HG03196 (cell line): ENCODE results near the gene EXD3.
A peak's percentile ranks its signal among the peaks of the same experiment; 100 is the strongest.
"Not testable (repeated sequence)": the region's sequence is repeated elsewhere in the genome, so short reads cannot be mapped to it uniquely, and the experiment has no call there.

Experiments
- ATAC-seq: cut with Tn5 transposase; IDR thresholded peaks from one replicate; pipeline ENCODE4 v1.9.1; 2021; ENCODE audit not compliant: unreplicated experiment

The EXD3 gene

DNA sequence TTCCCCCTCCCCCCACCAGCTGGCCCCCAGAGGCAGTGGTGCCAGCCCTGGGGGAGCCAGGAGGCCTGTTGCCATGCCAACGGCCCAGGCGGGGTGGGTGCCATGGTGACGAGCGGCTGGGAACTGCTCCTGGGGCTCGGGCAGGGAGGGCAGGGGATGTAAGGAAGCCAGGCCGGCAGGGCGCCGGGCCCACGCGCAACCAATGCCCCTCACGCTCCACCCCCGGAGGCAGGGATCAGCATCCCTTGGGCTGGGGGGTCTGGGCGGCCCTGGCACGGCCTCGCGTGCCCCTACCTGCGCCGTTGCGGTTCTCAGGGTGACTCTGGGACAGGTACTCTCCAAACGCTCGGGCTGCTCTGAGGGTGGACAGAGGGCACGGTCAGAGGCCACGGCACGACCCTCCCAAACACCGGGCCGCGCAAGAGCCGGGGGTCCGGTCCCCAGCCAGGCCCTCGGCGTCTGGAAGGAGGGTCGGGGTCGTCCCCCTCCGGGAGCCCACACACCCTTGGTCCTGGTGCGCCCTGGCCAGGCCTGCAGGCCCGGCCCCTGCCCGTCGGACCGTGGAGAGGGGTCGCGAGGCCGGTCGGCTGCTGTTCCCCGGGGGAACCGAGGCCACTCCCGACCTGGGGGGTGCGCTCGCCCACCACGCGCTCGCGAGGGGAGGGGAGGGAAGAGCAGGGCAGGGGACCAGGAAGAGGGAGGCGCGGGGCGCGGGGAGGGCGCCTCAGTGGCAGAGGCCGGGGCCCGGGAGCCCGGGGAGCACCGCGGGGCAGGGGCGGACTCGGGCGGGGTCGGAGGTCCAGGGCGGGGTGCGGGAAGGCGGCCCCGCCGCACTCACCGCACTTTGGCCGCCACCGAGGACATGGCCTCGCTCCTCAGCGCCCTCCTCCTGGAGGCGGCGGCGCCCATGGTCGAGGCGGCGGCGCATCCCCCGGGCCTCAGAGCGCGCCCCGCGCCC, 35.5 kb upstream of the EXD3 start:
- no peak for ATAC-seq

DNA sequence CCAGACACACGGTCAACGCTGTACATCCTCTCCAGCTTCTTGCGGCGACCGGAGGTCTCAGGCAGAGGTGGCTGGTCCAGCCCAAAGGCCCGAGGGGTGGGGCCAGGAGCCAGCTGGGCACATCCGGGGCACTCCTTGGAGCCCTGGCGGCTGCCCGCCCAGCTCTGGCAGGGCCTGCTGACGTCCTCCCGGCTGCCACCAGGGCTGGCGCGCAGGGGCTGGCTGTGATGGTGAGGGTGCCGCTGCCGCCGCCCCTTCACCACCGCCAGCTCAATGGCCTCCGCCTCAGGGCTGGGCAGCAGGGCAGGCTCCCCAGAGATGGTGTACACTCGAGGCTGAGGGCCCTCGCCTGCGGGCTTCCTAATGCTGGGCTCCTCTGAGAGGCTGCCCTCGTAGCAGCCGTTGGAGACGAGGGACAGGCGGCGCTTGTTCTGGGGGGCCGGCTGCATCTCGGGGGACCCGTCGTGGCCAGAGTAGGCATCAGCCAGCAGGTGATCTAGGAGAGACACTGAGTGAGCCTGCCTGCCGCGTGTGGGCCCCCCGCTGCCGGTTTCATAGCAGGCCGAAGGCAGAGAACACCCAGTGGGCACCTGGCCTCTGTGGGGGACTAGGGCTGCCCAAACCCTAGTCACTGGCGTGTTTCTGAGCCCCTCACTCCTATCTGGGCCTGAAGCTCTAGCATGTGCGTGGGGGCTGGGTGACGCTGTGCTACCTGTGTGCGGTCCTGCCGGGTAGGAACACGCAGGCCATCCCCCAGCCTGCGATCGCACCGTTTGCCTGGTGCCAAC, 34.6 kb upstream of the EXD3 start:
- ATAC-seq: no peak

DNA sequence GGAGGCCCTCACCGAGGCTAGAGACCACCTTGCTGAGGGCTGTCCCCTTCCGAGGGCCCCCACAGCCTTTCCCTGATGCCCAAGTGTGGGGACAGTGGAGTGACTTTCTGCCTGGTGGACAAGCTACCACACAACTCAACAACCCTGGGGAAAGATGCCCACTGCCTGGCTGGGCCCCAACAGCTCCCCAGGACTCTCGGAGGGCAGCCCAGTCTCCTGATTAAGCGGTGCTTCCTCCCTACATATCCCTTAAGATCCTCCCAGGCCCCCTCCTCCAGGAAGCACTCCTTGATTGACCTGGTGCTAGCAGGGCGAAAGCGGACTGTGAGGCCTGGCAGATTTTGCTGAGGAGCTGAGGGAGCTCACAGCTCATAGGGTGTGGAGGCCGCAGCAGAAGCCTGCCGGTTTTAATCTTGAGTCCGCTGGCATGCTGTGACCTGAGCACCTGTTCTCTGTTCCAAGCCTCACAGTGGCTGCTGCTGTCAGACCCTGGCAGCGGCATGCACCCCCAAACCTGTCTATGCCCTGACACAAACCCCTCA, 34.0 kb upstream of the EXD3 start:
- no peak for ATAC-seq

DNA sequence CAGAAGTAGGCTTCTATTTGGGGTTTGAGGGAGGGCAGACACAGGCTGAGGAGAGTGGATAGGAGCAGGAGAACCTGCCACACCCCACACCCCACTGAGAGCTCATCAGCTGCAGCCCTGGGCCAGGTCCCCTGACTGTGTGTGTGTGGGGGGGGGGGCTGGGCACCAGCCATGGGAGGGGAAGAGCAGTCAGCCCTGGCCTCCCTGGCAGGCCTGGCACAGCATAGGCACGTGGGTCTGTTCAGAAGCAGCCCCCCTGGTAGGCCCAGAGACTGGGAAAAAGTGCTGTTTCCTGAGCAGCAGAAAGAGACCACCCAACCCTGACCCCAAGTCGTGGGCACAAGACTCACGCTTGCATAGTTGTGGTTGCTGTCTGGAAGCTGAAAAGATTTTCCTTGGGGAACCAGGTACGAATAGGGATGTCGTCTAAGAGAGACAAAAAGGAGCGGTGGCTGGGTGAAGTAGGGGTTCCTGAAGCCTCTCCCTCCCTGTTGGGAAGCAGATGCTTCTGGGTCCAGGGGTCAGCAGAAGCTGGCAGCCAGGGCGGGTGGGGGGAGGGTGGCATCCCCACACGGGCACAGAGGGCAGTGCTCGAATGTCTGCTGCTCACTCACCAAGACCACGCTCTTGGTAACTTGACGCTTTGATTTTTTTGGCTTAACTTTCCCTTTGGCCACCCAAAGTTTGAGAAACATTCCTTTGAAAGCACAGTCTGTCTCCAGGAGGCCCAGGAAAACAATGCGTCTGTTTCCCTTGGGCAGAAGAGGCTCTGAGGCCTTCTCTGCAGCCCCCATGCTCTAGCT, 33.3 kb upstream of the EXD3 start:
- no peak for ATAC-seq

DNA sequence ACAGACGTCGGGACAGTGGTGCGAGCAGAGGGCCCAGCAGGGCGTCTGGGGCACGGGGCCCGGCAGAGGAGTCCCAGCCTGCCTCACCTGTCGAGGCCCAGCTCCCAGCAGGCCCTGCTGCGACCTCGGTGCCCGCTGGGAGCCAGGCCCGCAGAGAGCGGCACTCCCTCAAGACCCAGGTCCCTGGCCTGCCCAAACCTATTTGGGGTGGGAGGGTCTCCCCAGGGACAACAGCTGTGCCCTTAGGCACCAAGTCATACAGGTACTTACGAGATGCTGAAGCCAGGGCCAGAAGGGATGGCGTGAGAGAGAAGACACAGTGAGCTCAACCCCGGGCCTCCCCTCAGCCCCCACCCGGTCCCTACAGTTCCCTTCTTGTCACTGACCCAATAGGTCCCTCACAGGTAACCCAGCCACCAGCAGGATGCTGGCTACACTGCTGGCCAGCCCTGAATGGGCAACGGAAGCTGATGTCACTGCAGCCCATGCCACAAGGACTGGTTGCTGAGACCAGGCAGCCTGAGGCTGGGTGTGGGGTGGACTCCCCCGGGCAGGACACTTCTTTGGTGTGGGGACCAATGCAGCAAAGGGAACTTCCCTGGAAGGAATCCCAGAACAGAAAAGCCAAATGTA, 32.5 kb upstream of the EXD3 start:
- ATAC-seq: no peak

DNA sequence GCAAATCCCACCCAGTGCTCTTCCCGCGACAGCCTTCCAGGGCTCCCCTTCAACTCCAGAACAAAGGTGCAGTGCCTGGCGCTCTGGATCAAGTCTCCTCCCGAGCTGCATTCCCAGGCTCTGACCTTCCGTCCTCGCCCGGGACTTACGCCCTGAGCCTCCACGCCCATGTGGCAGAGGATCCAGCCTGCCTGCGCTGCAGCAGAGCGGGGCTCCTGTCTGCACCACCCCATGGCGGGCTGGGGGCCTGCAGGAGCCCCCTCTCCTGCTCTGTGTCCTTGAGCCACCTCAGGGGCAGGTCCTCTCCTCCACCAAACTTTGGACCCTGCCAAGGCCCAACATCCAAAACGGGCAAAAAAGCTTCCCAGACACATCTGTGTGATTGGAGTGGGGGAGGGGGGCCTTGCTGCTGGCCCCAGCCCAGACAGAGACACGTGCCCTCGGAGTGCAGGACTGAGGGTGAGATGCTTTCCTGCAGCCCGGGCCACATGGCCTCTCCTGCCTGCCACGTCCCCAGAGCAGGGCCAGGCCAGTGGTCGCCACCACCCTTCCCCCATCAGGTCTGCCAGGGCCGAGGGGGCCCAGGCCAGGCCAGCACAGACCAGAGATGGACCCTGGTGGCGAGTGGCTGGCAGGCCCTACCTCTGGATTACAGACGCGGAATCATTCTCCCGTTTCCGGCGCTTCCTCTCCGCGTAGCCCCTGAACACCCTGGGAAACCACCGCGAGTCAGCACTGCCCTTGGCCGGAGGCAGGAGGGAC, 31.8 kb upstream of the EXD3 start:
- ATAC-seq: no peak

DNA sequence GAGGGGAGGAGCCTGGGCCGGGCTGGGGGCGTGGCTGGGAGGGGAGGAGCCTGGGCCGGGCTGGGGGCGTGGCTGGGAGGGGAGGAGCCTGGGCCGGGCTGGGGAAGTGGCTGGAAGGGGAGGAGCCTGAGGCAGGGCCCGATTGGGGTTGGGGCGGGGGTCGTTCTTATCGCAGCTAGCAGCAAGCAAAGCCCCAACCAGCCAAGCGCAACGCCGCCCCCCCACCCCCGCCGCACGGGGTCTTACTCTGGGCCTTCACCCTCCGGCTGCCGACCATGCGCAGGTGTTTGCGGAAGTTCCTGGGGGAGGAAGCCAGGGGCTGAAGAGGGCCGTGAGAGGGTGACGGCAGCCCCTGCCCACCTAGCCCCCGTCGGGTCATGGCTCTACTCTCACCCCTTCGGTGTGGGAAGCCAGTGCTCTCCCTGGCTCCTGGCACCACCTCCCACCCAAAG, 31.2 kb upstream of the EXD3 start:
- ATAC-seq: no peak

DNA sequence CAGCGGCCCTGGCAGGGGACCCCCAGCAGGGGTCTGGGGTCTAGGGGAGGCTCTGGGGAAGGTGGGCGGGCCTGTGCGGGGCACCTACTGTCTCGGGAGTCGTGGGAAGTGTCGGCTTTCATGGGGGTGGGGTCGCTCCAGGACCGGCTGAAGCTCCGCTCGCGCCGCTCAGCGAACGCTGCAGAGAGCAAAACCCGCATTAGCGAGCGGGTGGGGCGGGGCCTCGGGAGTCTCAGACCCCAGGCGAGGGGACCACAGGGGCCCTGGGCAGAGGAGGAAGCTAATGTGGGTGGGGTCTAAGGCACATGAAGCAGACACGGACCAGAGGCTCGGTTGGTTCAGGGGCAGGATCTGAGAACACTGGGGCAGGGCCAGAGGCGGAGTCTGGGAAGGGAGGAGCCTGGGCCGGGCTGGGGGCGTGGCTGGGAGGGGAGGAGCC, 30.7 kb upstream of the EXD3 start:
- peak; percentile 41 for ATAC-seq

DNA sequence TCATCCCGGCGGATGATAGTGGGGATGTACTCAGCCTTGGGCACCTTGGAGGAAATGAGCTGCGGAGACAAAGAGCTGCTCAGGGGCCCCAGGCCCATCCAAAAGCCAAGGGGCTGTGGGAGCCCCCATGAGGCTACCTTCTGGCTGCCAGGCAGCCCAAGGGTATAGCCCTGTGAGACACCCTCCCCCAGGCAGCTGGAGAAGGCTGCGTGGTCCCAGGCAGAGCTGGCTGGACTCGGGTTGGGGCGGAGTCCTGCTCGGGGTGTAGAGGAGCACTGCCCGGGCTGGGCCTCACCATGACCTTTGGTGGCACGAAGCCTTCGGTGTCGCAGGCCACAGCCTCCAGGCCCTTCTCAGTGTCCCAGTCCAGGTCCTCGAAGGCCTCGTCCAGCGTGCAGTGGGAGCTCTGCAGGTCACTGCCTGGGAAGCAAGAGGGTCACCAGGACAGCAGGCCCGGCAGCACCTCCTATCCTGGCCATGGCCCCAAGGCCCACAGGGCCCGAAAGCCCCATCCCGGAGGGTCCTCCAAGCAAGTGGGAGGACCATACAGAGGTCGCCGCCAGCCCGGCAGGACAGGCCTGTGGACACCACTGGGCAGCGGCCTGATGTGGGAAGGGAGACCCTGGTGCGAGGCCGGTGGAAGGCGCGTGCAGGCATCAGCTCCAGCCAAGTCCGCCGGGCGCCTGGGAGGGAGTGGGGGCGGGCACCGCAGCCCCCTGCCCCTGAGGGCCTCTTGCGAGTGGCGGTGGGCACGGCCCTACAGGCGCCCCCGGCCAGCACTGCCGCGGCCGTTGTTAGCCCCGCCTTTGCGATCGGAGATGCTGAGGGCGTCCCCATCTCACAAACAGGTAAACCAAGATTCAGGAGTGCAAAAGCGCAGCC, 30.0 kb upstream of the EXD3 start:
- no peak for ATAC-seq

DNA sequence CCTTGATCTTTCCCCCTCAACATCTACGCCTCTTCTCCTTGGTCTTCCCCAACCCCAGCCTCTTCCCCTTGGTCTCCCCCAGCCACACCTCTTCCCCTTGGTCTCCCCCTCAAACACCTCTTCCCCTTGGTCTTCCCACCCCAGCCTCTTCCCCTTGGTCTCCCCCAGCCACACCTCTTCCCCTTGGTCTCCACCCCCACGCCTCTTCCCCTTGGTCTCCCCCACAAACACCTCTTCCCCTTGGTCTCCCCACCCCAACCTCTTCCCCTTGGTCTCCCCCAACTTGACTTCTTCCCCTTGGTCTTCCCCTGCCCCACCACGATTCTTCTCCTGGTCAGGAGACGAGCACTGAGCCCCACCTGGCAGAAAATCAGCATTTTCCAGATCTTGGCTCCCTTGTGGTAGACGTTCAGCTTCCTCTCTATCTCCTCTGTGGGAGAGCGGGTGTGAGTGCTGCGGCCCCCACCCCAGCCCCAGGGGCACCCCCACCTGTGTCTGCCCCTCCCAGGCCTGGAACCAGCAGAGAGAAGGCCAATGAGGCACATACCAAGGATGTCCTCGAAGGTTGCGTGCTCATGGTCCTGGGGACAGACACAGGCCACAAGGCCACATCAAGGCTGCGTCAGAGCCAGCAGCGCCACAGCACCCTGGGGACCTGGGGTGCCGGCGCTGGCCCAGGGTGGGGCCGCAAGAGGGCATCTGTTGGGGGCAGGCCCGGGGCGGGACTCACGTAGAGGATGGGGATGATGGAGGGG, 29.2 kb upstream of the EXD3 start:
- ATAC-seq: no peak

DNA sequence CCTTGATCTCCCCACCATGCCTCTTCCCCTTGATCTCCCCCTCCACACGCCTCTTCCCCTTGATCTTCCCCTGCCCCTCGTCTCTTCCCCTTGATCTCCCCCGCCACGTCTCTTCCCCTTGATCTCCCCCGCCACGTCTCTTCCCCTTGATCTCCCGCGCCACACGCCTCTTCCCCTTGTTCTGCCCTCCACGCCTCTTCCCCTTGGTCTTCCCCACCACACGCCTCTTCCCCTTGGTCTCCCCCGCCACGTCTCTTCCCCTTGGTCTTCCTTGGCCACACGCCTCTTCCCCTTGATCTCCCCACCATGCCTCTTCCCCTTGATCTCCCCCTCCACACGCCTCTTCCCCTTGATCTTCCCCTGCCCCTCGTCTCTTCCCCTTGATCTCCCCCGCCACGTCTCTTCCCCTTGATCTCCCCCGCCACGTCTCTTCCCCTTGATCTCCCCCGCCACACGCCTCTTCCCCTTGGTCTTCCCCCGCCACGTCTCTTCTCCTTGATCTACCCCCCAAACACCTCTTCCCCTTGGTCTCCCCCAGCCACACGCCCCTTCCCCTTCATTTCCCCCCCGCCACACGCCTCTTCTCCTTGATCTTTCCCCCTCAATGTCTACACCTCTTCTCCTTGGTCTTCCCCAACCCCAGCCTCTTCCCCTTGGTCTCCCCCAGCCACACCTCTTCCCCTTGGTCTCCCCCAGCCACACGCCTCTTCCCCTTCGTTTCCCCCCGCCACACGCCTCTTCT, 28.5 kb upstream of the EXD3 start:
- ATAC-seq: not testable (repeated sequence)

DNA sequence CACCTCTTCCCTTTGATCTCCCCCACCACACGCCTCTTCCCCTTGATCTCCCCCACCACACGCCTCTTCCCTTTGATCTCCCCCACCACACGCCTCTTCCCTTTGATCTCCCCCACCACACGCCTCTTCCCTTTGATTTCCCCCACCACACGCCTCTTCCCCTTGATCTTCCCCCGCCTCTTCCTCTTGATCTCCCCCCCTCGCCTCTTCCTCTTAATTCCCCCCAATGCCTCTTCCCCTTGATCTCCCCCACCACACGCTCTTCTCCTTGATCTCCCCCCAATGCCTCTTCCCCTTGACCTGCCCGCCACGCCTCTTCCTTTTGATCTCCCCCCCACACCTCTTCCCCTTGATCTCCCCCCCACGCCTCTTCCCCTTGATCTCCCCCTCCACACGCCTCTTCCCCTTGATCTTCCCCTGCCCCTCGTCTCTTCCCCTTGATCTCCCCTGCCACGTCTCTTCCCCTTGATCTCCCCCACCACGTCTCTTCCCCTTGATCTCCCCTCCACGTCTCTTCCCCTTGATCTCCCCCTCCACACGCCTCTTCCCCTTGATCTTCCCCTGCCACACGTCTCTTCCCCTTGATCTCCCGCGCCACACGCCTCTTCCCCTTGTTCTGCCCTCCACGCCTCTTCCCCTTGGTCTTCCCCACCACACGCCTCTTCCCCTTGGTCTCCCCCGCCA, 27.7 kb upstream of the EXD3 start:
- not testable (repeated sequence) for ATAC-seq

DNA sequence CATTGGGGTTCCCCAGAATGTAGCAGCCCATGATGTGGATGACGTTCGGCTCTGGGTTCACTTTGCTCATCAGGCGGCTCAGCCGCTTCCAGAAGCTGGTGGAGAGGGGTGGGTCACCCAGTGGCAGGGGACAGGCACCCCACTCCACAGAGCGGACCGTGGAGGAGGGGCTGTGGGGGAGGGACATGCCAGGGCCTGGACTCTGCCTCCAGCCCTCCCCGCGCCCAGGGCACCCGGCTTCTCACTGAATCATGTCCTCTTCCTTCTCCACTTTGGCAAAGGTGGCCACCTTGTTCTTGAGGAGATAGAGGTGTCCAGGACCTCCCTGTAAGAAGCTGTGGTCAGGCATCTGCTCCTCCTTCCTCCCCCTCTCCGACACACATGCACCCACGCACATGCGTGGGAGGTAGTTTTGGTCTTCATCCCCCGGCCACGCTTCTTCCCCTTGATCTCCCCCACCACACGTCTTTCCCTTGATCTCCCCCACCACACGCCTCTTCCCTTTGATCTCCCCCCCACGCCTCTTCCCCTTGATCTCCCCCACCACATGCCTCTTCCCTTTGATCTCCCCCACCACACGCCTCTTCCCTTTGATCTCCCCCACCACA, 27.1 kb upstream of the EXD3 start:
- no peak for ATAC-seq

DNA sequence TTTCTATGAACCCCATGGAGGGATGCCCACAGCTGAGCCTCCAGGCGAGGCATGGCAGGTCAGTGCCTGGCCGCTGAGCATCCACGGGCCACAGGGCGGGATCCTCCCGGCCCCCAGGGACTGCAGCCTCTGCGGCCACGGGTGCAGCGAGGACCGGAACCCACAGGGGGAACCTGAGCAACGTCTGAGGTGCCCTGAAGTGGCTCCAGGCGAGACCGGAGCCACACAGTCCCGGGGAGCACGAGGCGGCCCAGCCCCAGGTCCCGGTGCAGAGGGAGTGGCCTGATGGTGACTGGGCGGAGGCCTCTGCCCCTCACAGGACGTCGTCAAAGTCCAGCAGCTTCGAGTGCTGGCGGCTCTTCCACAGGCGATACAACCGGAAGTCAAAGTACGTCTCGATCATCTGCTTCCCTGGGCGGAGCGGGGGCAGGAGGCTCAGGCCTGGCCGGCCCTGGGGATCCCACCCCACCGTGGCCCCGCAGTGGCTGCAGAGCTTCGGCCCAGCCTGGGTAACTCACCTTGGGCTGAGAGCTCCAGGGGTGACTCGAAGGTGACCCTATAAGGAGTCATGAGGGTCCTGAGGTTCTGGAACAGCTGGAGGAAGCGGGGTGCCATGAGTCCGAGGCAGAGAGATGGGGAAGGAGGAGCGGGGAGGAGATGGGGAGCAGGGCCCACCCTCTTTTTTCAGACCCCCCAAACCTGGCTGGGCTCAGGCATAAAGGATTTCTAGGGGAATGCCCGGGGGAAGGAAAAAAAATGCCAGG, 26.3 kb upstream of the EXD3 start:
- no peak for ATAC-seq

DNA sequence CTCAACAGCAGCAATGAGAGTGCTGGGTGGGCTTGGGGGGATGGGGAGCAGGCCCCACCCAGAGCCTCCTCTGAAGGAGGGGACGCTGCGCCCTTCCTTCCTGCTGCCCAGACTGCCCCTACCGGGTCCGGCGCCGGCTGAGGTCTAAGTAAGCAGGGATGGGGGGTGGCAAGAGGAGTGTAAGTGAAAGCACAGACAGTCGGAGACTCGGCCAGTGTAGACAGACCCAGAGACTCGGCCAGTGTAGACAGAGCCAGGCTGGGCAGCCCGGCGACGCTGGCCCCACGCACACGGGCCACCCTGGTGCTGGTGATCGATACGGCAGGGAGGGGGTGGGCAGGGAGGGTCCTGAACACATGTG, 25.6 kb upstream of the EXD3 start:
- ATAC-seq: no peak
